ENCODE results near the gene THAP6.

THAP6 gene

DNA sequence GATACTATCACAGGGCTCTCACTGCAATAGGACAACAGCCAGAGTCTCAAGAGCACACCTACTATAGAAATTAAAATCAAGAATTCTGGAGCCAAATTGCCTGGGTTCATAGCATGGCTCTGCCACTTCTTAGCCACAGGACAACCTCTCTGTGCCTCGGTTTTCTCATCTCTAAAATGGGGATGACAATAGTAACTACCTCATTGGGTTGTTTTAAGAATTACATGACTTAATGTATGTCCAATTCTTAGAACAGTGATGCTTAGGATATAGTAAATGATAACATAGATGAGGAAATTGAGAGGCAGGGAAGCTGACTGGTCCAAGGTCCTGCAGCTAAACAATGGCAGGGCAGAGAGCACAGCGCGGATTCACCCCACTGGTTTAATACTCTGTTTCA, 30.6 kb downstream of the THAP6 start:
- no peak for DNase-seq (ENCODE audit: extremely low read depth, insufficient read length)
- no peaks in the 10 kb centered on the region for H3K27me3 ChIP-seq (replicated peaks; ENCODE audit: control insufficient read depth, insufficient read depth, low read length)
- TF ChIP-seq, protein P1, sequence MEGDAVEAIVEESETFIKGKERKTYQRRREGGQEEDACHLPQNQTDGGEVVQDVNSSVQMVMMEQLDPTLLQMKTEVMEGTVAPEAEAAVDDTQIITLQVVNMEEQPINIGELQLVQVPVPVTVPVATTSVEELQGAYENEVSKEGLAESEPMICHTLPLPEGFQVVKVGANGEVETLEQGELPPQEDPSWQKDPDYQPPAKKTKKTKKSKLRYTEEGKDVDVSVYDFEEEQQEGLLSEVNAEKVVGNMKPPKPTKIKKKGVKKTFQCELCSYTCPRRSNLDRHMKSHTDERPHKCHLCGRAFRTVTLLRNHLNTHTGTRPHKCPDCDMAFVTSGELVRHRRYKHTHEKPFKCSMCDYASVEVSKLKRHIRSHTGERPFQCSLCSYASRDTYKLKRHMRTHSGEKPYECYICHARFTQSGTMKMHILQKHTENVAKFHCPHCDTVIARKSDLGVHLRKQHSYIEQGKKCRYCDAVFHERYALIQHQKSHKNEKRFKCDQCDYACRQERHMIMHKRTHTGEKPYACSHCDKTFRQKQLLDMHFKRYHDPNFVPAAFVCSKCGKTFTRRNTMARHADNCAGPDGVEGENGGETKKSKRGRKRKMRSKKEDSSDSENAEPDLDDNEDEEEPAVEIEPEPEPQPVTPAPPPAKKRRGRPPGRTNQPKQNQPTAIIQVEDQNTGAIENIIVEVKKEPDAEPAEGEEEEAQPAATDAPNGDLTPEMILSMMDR (IDR thresholded peaks at IDR 0.05; ENCODE audit: insufficient read depth, low read length, poor library complexity, severe bottlenecking): no peak
- peaks cover 2% of the 10 kb centered on the region for H3K36me3 ChIP-seq (ENCODE audit: control insufficient read depth, insufficient read depth, low read length)
- H3K4me3 ChIP-seq (replicated peaks; ENCODE audit: low read depth, low read length): no peak overlapping the region

DNA sequence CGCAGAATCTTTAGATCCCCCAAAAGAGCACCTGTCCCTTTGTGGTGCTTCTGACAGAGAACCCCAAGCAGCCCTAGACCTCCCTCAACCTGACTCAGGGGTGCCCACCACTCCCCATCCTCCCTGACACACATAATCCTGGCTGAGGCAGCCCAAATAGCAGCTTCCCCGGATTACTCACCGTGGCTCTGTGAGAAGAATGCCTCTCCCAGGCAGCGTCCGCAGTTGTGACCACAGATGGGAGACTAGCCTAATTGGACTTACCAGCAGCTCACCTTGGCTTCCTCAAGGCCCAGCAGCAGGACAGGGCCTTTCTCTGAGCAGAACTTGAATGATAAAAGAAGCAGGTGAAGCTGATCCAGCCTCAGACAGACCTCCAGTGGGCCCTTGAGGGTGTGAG, 31.3 kb downstream of the THAP6 start:
- no peak for DNase-seq (ENCODE audit: extremely low read depth, insufficient read length)
- H3K27me3 ChIP-seq (replicated peaks; ENCODE audit: control insufficient read depth, insufficient read depth, low read length): no peaks in the 10 kb centered on the region
- TF ChIP-seq, protein P1 (IDR thresholded peaks at IDR 0.05; ENCODE audit: insufficient read depth, low read length, poor library complexity, severe bottlenecking): no peak
- H3K36me3 ChIP-seq (ENCODE audit: control insufficient read depth, insufficient read depth, low read length): peaks cover 2% of the 10 kb centered on the region
- H3K4me3 ChIP-seq (replicated peaks; ENCODE audit: low read depth, low read length): no peak overlapping the region

DNA sequence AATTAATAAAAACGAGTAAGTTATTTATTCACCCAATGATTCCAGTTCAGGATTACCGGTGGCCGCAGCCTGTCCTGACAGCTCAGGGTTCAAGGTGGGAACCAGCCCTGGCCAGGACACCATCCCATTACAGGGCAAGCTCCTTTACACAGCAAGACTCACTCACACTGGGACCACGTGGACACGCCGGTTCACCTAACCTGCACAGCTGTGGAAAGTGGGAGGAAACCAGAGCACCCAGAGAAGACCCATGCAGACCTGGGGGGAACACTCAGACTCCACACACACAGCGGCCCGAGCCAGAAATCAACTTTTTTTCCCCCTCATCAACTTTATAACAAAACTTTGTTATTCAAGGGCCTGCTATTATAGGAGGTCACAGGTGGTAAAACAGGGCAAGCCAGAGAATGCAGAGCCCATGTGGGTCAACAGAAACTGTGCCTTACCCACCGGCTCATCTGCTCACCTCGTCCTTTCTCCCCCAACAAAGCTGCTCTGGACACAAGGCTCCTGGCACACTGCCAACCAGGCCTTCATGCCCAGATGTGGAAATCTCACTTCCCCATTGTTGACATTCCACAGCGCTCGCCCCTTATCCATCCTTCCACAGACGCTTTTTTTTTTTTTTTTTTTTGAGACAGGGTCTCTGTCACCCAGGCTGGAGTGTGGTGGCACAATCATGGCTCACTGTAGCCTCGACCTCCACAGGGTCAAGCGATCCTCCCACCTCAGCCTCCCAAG, 33.5 kb downstream of the THAP6 start:
- H3K27me3 ChIP-seq (replicated peaks; ENCODE audit: control insufficient read depth, insufficient read depth, low read length): no peaks in the 10 kb centered on the region
- TF ChIP-seq, protein P1 (IDR thresholded peaks at IDR 0.05; ENCODE audit: insufficient read depth, low read length, poor library complexity, severe bottlenecking): no peak
- DNase-seq (ENCODE audit: extremely low read depth, insufficient read length): no peak

DNA sequence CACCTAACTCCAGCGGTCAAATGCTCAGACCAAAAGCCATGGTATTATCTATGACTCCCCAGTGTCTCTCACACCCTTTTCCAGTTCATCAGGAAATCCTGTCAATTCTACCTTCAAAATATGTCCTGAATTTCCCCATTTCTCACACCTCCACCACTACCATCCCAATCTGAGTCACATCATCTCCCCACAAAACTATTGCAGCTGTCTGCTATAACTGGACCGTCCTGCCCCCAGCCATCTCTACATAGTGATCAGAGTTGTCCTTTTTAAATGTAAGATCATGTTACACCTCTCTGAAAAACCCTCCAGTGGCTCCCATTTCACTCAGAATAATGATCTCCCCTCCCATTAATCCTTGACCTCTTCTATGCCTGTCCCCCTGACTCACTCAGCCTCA, 34.7 kb downstream of the THAP6 start:
- DNase-seq (ENCODE audit: extremely low read depth, insufficient read length): no peak
- TF ChIP-seq, protein P1 (IDR thresholded peaks at IDR 0.05; ENCODE audit: insufficient read depth, low read length, poor library complexity, severe bottlenecking): no peak
- peaks cover 2% of the 10 kb centered on the region for H3K36me3 ChIP-seq (ENCODE audit: control insufficient read depth, insufficient read depth, low read length)
- no peak overlapping the region for H3K4me3 ChIP-seq (replicated peaks; ENCODE audit: low read depth, low read length)
- no peaks in the 10 kb centered on the region for H3K27me3 ChIP-seq (replicated peaks; ENCODE audit: control insufficient read depth, insufficient read depth, low read length)

More for the DNA sequence above, 33.5 kb downstream of the THAP6 start:
- Histone ChIP-seq H3K4me3 (replicated peaks; ENCODE audit: low read depth, low read length) (no peak overlapping the region), H3K36me3 (ENCODE audit: control insufficient read depth, insufficient read depth, low read length) (peaks cover 2% of the 10 kb centered on the region)

DNA sequence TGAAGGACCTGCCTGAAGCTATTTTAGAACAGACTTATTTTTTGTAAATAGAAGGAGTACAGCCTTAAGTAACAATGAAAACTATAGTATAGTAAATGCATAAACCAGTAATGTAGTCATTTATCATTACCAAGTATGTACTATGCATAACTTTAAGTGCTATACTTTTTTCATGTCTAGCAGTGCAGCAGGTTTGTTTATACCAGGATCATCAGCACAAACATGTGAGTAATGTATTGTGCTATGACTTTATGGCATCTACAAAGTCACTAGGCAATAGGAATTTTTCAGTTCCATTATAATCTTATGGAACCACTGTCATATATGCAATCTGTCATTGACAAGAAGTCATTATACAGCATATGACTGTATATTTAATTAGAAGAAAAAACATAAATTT, 38.2 kb downstream of the THAP6 start:
- Histone ChIP-seq H3K4me3 (replicated peaks; ENCODE audit: low read depth, low read length) (no peak overlapping the region), H3K36me3 (ENCODE audit: control insufficient read depth, insufficient read depth, low read length) (no peaks in the 10 kb centered on the region), H3K27me3 (replicated peaks; ENCODE audit: control insufficient read depth, insufficient read depth, low read length) (no peaks in the 10 kb centered on the region)
- DNase-seq (ENCODE audit: extremely low read depth, insufficient read length): no peak
- TF ChIP-seq, protein P1 (IDR thresholded peaks at IDR 0.05; ENCODE audit: insufficient read depth, low read length, poor library complexity, severe bottlenecking): no peak

Data from GM06990 (cell line).